ENCODE measurements around the gene APPL1.
"Not testable (repeated sequence)": the region's sequence is repeated elsewhere in the genome, so short reads cannot be mapped to it uniquely, and the experiment has no call there.

The APPL1 gene

GRCh38 chr3:57268416-57268815 lies 40.9 kb downstream of the APPL1 start:
- DNase-seq (ENCODE audit: low read depth in 2 of 2): no peak

DNA sequence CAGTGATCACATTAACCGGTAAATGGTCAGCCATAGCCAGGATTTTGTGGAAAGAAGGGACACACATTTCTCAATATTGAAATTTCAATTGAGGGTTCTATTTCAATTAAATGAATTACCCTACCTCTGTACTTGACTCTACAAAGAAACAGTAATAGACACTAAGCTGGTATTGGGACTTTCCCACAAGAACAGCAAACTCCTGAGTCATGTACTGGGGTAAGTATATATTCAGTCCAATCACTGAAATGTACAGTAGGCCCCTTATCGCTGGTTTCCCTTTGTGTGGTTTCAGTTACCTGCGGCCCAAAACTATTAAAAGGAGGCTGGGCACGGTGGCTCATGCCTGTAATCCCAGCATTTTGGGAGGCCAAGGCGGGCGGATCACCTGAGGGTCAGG lies 47.3 kb downstream of the APPL1 start:
- DNase-seq (ENCODE audit: low read depth in 2 of 2): no peak

GRCh38 chr3:57275393-57275792 lies 47.9 kb downstream of the APPL1 start:
- no peak for DNase-seq (ENCODE audit: low read depth in 2 of 2)

DNA sequence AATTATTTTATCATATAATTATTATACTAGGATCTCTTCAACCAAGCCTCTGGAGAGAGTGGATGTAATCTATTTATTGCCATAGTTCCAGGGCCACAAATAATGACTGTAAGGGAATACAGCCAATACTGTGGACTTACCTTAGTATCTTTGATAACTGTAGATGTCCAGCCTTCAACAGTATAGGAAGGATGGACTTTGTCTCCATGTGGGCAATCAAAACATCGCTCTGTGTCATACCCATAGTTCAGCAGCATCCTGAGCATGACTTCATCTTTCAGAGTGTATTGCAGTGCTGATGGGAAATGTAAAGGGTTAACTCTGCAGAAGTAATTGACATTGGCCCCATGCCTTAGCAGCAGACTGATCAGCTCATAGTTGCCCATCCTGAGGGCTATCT lies 50.7 kb downstream of the APPL1 start:
- DNase-seq (ENCODE audit: low read depth in 2 of 2): no peak

DNA sequence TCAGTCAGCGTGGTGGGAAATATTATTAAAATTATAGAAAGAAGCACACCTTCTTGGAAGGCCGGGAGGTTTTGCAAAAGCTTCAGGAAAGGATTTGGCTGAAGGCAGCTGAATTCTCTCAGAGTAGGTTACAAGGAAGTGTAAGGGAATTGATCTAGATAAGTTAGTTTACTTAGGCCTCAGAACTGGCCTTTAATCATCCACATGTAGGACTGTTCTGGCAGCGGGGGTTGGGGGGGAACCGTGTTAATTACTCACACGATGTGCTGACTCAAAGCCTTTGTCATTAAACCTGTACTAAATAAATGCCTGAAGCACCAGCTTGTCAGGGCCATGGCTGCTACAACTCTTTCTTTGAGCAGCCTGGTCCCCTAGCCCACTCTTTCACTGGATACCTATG lies 52.2 kb downstream of the APPL1 start:
- no peak for DNase-seq (ENCODE audit: low read depth in 2 of 2)

GRCh38 chr3:57281715-57282114 lies 54.2 kb downstream of the APPL1 start:
- DNase-seq (ENCODE audit: low read depth in 2 of 2): no peak

DNA sequence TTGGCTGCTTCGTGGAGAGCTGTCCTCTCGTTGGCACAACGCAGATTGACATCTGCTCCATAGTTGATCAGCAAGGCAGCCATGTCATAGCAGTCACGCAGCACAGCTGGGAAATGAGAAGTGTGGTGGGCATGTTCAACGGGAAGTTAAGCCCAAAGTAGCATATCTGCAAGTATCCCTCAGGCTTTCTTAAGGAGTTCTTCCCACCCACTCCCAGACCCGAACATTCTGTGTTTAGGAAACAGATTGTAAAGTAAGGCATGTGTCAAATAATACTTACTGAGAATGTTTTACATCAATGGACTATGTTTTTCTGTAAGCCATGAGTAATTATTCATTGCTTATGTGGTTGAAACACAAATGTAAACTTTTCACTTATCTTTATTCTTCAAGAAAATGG lies 55.8 kb downstream of the APPL1 start:
- no peak for DNase-seq (ENCODE audit: low read depth in 2 of 2)

DNA sequence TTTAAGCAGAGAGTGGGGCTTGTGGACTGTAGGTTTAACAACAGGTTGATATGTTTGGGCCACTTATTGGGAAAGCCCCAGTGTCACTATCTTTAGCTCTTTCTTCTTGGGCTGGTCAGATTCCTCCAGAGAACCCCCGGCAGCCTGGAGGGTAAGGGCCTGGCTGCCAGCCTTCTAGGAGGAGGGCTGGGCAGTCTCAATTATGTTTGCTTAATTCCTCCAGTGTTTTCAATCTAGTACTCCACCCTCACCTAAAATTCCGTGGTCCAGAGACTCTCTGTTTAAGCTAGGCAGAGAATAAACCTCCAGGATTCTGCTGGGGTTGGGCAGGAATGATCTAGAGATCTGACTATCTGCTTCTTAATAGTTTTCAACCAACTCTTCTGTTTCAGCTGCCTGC lies 59.7 kb downstream of the APPL1 start:
- DNase-seq (ENCODE audit: low read depth in 2 of 2): no peak

DNA sequence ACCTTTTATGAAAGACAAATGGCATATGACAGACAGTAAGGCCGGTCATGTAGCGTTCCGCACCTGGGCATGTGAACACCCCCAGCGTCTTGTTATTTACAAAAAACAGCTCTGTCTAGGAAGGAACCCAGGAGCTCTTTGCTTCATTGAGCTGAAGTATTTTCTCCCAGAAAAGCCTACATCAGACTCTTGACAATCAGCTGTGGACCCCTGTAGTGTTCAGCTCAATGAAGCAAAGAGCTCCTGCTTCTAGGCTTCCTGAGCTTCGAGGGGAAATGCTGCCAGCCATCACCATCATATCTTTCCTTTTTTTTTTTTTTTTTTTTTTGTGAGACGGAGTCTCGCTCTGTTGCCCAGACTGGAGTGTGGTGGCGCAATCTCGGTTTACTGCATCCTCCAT lies 60.9 kb downstream of the APPL1 start:
- DNase-seq (ENCODE audit: low read depth in 2 of 2): no peak

GRCh38 chr3:57292159-57292896 lies 64.8 kb downstream of the APPL1 start, which contains the start of gene ASB14:
Gene ASB14, minus strand, starts transcription at chr3:57292685. Its CDS starts 652 bp downstream, at chr3:57292033.
- no peak for DNase-seq (ENCODE audit: low read depth in 2 of 2)

- no peak for DNase-seq (ENCODE audit: low read depth in 2 of 2)
These were observed 65.5 kb downstream of the APPL1 start for GRCh38 chr3:57292897-57293526.

- no peak for DNase-seq (ENCODE audit: low read depth in 2 of 2)
These were observed 70.5 kb downstream of the APPL1 start for GRCh38 chr3:57298041-57298440.

- not testable (repeated sequence) for DNase-seq (ENCODE audit: low read depth in 2 of 2)
These were observed 76.0 kb downstream of the APPL1 start for GRCh38 chr3:57303520-57303919.

GRCh38 chr3:57309769-57310360 lies 82.3 kb downstream of the APPL1 start:
- no peak for DNase-seq (ENCODE audit: low read depth in 2 of 2)

GRCh38 chr3:57314204-57314603 lies 86.7 kb downstream of the APPL1 start:
- no peak for DNase-seq (ENCODE audit: low read depth in 2 of 2)
